HEK293 (cell line): Measurements from ENCODE around the gene RFX2.

Experiments
- KLF17 ChIP-seq: fragments of 450-650 bp; formaldehyde crosslinking; IDR thresholded peaks from 2 replicates; pipeline ENCODE4 v1.5.1; 2016; ENCODE audit warnings: missing biosample characterization, missing genetic modification characterization
- ZBTB1 ChIP-seq: fragments of 450-650 bp; formaldehyde crosslinking; IDR thresholded peaks from 2 replicates; pipeline ENCODE4 v1.5.1; 2016; ENCODE audit warnings: missing biosample characterization, missing genetic modification characterization
- ZNF223 ChIP-seq: fragments of 450-650 bp; formaldehyde crosslinking; IDR thresholded peaks from 2 replicates; pipeline ENCODE4 v1.5.1; 2016; ENCODE audit warnings: missing biosample characterization, missing genetic modification characterization
- ZNF423 ChIP-seq: fragments of 450-650 bp; formaldehyde crosslinking; IDR thresholded peaks from 2 replicates; pipeline ENCODE4 v1.5.1; 2016; ENCODE audit warnings: missing biosample characterization, missing genetic modification characterization
- ZNF654 ChIP-seq: fragments of 450-650 bp; formaldehyde crosslinking; IDR thresholded peaks from 2 replicates; pipeline ENCODE4 v1.5.1; 2016; ENCODE audit warnings: low read depth, missing biosample characterization, missing genetic modification characterization
- ZNF843 ChIP-seq: fragments of 450-650 bp; formaldehyde crosslinking; IDR thresholded peaks from 2 replicates; pipeline ENCODE4 v1.5.1; 2016; ENCODE audit warnings: missing biosample characterization, missing genetic modification characterization
- TF ChIP-seq, protein P1 (sequence below): fragments of 450-650 bp; formaldehyde crosslinking; IDR thresholded peaks from 2 replicates; pipeline ENCODE4 v1.5.1; 2016; ENCODE audit warnings: missing biosample characterization, missing genetic modification characterization
- TF ChIP-seq, protein P2 (sequence below): fragments of 450-650 bp; formaldehyde crosslinking; IDR thresholded peaks from 2 replicates; pipeline ENCODE4 v1.5.1; 2017; ENCODE audit warnings: missing biosample characterization, missing genetic modification characterization
- TF ChIP-seq, protein P3 (sequence below): fragments of 450-650 bp; formaldehyde crosslinking; IDR thresholded peaks from 2 replicates; pipeline ENCODE4 v1.5.1; 2017; ENCODE audit warnings: missing biosample characterization, missing genetic modification characterization

- no peak for TF ChIP-seq ZNF843 (tag by site-specific recombination)
- no peak for TF ChIP-seq KLF17 (tag by site-specific recombination)
- TF ChIP-seq ZBTB1 (tag by site-specific recombination): no peak
- no peak for TF ChIP-seq ZNF654 (tag by site-specific recombination)
- TF ChIP-seq, protein P1, sequence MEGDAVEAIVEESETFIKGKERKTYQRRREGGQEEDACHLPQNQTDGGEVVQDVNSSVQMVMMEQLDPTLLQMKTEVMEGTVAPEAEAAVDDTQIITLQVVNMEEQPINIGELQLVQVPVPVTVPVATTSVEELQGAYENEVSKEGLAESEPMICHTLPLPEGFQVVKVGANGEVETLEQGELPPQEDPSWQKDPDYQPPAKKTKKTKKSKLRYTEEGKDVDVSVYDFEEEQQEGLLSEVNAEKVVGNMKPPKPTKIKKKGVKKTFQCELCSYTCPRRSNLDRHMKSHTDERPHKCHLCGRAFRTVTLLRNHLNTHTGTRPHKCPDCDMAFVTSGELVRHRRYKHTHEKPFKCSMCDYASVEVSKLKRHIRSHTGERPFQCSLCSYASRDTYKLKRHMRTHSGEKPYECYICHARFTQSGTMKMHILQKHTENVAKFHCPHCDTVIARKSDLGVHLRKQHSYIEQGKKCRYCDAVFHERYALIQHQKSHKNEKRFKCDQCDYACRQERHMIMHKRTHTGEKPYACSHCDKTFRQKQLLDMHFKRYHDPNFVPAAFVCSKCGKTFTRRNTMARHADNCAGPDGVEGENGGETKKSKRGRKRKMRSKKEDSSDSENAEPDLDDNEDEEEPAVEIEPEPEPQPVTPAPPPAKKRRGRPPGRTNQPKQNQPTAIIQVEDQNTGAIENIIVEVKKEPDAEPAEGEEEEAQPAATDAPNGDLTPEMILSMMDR: no peak
- TF ChIP-seq, protein P2, sequence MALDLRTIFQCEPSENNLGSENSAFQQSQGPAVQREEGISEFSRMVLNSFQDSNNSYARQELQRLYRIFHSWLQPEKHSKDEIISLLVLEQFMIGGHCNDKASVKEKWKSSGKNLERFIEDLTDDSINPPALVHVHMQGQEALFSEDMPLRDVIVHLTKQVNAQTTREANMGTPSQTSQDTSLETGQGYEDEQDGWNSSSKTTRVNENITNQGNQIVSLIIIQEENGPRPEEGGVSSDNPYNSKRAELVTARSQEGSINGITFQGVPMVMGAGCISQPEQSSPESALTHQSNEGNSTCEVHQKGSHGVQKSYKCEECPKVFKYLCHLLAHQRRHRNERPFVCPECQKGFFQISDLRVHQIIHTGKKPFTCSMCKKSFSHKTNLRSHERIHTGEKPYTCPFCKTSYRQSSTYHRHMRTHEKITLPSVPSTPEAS (tag by site-specific recombination): no peak
- TF ChIP-seq ZNF223 (tag by site-specific recombination): no peak
- TF ChIP-seq ZNF423 (tag by site-specific recombination): no peak
- TF ChIP-seq, protein P3, sequence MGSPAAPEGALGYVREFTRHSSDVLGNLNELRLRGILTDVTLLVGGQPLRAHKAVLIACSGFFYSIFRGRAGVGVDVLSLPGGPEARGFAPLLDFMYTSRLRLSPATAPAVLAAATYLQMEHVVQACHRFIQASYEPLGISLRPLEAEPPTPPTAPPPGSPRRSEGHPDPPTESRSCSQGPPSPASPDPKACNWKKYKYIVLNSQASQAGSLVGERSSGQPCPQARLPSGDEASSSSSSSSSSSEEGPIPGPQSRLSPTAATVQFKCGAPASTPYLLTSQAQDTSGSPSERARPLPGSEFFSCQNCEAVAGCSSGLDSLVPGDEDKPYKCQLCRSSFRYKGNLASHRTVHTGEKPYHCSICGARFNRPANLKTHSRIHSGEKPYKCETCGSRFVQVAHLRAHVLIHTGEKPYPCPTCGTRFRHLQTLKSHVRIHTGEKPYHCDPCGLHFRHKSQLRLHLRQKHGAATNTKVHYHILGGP: no peak
Observed at GRCh38 chr19:6098574-6098973, 11.7 kb downstream of the RFX2 start.
